Measurements from ENCODE around the gene MLLT10. TPM values are rescaled to one million over a fixed set of nuclear protein-coding genes. Genes with fewer than 3 reads are reported as not detected.

Gene MLLT10
- total and polyA plus RNA-seq, 9 of the 15 experiments (the other 6 are each of a cell fraction or from before 2014, with no cell fraction given) = 18.8 to 81.4 (median 64.2) TPM

DNA sequence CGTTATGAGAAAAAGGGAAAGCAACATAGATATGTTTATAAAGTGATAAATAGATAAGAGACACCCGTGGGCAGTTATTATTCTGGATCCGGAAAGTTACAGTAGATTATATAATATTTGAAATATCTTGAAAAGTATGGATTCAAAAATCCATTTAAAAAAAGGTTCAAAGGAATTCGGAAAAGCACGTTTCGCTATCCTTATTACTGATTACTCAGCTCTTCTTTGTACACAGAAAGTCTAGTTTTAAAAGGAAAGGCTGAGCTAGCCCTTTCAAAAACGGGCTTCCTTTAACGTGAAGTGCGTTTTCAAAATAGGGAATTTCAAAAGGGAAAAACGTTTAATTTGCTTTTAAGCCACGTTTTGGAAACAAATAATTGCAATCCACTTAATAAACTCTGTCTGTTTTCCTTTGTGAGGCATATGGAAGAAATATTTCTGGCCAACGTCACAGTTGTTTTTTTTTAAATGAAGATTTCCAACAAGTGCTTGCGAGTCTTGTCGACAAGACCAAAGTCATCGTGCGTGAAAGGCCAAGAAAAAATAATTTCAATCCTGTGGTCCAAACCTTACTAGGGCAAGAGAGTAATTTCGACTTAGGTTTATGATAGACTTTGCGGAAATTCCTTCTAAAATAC, 6.3 kb upstream of the MLLT10 start (continued):
- TF ChIP-seq MYBL2 (IDR thresholded peaks at IDR 0.05; ENCODE audit: low read depth) = peak; percentile 44
- no peak for TF ChIP-seq MYBL2 (CRISPR knock-in tag; IDR thresholded peaks at IDR 0.05; ENCODE audit: borderline replicate concordance)
- no peak for TF ChIP-seq POLR2AphosphoS5 (IDR thresholded peaks at IDR 0.05; ENCODE audit: control insufficient read depth, insufficient read depth, low read depth, low read length)
- no peak for TF ChIP-seq LCOR (CRISPR knock-in tag; IDR thresholded peaks at IDR 0.05)
- TF ChIP-seq, protein P1, sequence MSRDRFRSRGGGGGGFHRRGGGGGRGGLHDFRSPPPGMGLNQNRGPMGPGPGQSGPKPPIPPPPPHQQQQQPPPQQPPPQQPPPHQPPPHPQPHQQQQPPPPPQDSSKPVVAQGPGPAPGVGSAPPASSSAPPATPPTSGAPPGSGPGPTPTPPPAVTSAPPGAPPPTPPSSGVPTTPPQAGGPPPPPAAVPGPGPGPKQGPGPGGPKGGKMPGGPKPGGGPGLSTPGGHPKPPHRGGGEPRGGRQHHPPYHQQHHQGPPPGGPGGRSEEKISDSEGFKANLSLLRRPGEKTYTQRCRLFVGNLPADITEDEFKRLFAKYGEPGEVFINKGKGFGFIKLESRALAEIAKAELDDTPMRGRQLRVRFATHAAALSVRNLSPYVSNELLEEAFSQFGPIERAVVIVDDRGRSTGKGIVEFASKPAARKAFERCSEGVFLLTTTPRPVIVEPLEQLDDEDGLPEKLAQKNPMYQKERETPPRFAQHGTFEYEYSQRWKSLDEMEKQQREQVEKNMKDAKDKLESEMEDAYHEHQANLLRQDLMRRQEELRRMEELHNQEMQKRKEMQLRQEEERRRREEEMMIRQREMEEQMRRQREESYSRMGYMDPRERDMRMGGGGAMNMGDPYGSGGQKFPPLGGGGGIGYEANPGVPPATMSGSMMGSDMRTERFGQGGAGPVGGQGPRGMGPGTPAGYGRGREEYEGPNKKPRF (IDR thresholded peaks at IDR 0.05; ENCODE audit: low read depth, low read length) = no peak
- no peak for TF ChIP-seq L3MBTL2 (IDR thresholded peaks at IDR 0.05)
- TF ChIP-seq, protein P2, sequence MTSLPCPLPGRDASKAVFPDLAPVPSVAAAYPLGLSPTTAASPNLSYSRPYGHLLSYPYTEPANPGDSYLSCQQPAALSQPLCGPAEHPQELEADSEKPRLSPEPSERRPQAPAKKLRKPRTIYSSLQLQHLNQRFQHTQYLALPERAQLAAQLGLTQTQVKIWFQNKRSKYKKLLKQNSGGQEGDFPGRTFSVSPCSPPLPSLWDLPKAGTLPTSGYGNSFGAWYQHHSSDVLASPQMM (CRISPR knock-in tag; IDR thresholded peaks at IDR 0.05) = no peak
